Osteocyte (in vitro differentiated cells): ENCODE measurements around the gene PIEZO1. TPM values are rescaled to one million over a fixed set of nuclear protein-coding genes. Genes with fewer than 3 reads are reported as not detected.

Source experiments
- DNase-seq: peaks from one replicate; pipeline ENCODE4 v3.0.0; 2021; ENCODE audit warnings: mixed read lengths; ENCODE audit not compliant: unreplicated experiment; ENCODE audit errors: extremely low spot score
- H3K27ac Mint-ChIP-seq: one replicate; pipeline ENCODE4 v1.8.0; 2021; ENCODE audit warnings: mild to moderate bottlenecking, mixed read lengths; ENCODE audit not compliant: unreplicated experiment
- H3K27me3 Mint-ChIP-seq: one replicate; pipeline ENCODE4 v1.8.0; 2021; ENCODE audit warnings: mixed read lengths; ENCODE audit not compliant: unreplicated experiment
- H3K36me3 Mint-ChIP-seq: one replicate; pipeline ENCODE4 v1.8.0; 2021; ENCODE audit warnings: mixed read lengths; ENCODE audit not compliant: unreplicated experiment
- H3K4me1 Mint-ChIP-seq: one replicate; pipeline ENCODE4 v1.8.0; 2021; ENCODE audit warnings: mixed read lengths; ENCODE audit not compliant: unreplicated experiment
- H3K4me3 Mint-ChIP-seq: one replicate; pipeline ENCODE4 v1.8.0; 2021; ENCODE audit warnings: mild to moderate bottlenecking, moderate library complexity, mixed read lengths; ENCODE audit not compliant: unreplicated experiment
- H3K9me3 Mint-ChIP-seq: one replicate; pipeline ENCODE4 v1.8.0; 2021; ENCODE audit warnings: mixed read lengths; ENCODE audit not compliant: unreplicated experiment
- total RNA-seq: library from RNA; stranded (reverse); gene quantifications from 2 replicates; pipeline ENCODE4 v1.2.1, GENCODE V29; 2021
- TF ChIP-seq, protein P1 (sequence below): fragments of 200-600 bp; sonication (generic); IDR thresholded peaks from 2 replicates; pipeline ENCODE4 v1.5.0; 2021; ENCODE audit warnings: antibody characterized with exemption, mild to moderate bottlenecking, moderate library complexity

Gene PIEZO1
- total RNA-seq, 1 donor from 2014 or later = 165 TPM

DNA sequence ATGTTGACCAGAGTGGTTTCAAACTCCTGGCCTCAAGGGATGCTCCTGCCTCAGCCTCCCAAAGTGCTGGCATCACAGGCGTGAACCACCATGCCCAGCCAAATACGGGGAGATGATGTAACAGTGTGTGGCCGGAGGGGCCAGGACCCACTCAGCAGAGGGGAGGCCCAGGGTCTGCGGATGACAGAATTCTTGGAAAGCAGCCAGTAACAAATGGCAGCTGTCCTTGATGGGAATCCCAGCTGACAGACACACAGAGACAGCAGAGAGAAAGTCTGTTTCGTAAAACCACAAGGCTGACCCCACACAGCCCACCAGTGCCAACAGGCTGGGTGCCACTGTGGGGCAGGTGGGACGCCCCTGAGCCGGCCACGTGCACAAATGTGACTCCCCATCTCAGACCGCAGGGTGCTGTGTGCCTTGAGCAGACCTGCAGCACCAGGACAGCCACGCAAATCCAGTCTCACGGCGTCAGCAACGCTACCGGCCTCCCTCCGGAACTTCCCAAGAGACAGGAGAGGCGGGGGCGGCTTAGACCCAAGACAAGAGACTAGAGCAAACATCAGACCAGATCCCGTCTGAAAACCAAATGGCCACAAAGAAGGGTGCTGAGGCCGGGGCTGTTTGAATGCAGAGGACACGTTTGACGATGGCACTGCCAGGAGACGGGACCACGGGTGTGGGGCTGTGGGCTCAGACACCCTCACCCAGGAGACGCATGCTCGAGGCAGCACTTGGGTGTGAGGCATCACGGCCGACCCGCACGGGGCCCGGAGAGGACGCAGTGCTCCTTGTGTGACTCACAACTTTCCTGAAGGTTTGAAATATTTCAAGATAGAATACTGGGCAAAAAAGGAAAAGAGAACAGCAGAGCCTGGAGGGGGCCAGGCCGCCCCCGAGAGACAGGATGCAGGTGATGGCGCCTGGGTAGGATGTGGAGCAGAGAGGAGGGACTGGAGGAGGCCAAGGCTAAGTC lies 54.1 kb downstream of the PIEZO1 start:
- no peak overlapping the region for H3K27ac Mint-ChIP-seq
- H3K27me3 Mint-ChIP-seq = no peaks in the 10 kb centered on the region
- peaks cover 11% of the 10 kb centered on the region for H3K36me3 Mint-ChIP-seq
- no peak overlapping the region for H3K4me3 Mint-ChIP-seq
- H3K9me3 Mint-ChIP-seq = no peaks in the 10 kb centered on the region
- DNase-seq = no peak
- TF ChIP-seq, protein P1, sequence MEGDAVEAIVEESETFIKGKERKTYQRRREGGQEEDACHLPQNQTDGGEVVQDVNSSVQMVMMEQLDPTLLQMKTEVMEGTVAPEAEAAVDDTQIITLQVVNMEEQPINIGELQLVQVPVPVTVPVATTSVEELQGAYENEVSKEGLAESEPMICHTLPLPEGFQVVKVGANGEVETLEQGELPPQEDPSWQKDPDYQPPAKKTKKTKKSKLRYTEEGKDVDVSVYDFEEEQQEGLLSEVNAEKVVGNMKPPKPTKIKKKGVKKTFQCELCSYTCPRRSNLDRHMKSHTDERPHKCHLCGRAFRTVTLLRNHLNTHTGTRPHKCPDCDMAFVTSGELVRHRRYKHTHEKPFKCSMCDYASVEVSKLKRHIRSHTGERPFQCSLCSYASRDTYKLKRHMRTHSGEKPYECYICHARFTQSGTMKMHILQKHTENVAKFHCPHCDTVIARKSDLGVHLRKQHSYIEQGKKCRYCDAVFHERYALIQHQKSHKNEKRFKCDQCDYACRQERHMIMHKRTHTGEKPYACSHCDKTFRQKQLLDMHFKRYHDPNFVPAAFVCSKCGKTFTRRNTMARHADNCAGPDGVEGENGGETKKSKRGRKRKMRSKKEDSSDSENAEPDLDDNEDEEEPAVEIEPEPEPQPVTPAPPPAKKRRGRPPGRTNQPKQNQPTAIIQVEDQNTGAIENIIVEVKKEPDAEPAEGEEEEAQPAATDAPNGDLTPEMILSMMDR = no peak
- H3K4me1 Mint-ChIP-seq = peaks cover 5% of the 10 kb centered on the region

DNA sequence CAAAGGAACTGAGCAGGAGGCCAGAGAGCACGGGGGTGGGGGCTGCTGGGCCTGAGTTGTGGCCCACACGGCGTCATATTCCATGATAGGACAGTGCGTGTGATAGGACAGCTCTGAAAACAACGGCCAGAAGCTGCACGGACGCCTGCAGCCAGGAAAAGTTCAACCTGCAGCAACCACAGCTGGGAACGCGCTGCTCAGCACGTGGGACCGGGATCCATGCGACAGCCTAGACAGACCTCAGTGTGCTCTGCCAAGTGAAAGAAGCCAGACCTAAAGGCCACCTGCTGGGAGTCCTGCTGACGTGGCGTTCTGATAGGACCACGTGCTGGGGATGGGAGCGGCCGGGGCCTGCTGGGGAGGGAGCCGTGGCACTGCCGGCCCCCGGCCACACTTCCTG lies 57.1 kb downstream of the PIEZO1 start:
- Mint-ChIP-seq H3K4me1 (peaks cover 5% of the 10 kb centered on the region), H3K4me3 (no peak overlapping the region), H3K27ac (peak overlapping the region; percentile 34), H3K9me3 (no peaks in the 10 kb centered on the region), H3K27me3 (no peaks in the 10 kb centered on the region), H3K36me3 (peaks cover 15% of the 10 kb centered on the region)
- TF ChIP-seq, protein P1 = no peak
- DNase-seq = no peak

DNA sequence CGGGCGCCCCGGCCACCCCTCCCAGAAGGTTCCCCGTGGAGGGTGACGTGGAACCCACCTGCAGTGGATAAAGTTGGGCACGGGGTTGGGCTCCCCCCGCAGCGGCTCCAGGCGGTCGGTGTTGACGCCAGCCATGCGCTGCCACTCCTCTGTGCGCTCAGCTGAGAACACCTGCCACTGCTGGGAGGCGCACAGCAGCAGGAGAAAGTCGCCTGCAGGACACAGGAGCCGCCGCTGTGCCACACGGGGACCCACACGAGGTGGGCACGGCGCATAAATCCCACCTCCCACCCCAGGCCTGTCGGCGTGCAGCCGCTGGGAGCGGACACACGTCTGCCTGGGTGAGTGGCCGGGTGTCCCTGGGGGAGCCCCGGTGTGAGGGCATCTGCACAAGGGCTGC lies 58.0 kb downstream of the PIEZO1 start:
- TF ChIP-seq, protein P1 = no peak
- H3K9me3 Mint-ChIP-seq = no peaks in the 10 kb centered on the region
- no peak overlapping the region for H3K4me3 Mint-ChIP-seq
- H3K4me1 Mint-ChIP-seq = peaks cover 5% of the 10 kb centered on the region
- H3K27ac Mint-ChIP-seq = no peak overlapping the region
- no peak for DNase-seq
- no peaks in the 10 kb centered on the region for H3K27me3 Mint-ChIP-seq
- H3K36me3 Mint-ChIP-seq = peaks cover 18% of the 10 kb centered on the region

DNA sequence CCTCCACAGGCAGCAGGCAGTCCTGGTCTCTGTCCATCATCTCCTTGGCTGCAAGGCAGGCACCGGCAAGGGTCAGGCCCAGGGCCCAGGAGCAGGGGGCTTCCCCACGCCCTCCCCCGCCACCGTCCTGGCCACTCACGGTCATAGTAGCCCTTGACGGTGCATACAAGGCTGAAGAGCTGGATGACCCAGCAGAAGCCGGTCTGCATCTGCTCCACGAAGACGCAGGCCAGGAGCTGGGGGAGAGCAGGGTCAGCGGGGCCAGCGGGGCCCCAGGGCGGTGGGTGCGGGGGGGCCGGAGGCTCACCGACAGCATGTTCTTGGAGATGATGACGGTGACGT lies 58.6 kb downstream of the PIEZO1 start:
- H3K27ac Mint-ChIP-seq = no peak overlapping the region
- TF ChIP-seq, protein P1 = no peak
- no peak for DNase-seq

DNA sequence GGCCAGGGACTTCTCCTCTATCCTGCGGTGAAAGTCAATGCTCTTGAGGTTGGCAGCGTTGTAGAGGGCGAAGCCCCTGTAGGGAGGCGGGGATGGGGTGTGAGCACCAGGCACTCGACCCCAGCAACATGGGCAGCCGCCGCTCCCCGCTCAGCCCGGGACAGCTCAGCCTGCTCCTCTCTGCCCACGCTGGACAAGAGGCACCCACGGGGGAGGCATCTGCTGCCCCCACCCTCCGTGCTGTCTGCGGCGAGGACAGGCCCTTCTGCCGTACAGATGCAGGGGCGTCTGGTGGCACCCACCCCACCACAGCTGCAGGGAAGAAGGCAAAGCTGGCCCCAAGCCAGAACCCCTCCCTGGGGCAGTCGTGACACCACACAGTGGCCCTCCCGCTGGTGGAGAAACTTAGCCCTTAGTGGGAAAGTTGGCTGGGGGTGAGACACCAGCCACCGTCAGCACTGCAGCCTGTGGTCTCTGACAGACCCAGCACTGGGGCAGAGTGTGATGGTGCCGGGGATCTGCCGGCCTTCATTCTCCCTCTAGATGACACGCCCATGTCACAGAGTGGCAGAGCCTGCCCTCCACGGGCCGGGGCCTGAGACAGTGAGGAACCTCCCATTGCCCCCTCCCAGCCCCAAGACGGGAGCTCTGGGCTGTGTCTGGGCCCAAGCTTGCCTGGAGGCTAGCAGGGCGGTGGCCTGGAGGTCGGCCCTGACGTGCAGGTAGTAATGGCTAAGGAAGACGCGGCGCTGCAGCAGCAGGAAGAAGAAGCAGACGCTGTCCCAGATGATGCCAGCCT lies 59.2 kb downstream of the PIEZO1 start:
- Mint-ChIP-seq H3K27me3 (no peaks in the 10 kb centered on the region), H3K4me3 (no peak overlapping the region), H3K4me1 (peaks cover 5% of the 10 kb centered on the region), H3K9me3 (no peaks in the 10 kb centered on the region), H3K27ac (no peak overlapping the region), H3K36me3 (peaks cover 10% of the 10 kb centered on the region)
- DNase-seq = no peak
- TF ChIP-seq, protein P1 = no peak

More for the DNA sequence above, 58.6 kb downstream of the PIEZO1 start:
- H3K36me3 Mint-ChIP-seq = peaks cover 16% of the 10 kb centered on the region
- no peaks in the 10 kb centered on the region for H3K9me3 Mint-ChIP-seq
- H3K27me3 Mint-ChIP-seq = no peaks in the 10 kb centered on the region
- H3K4me1 Mint-ChIP-seq = peaks cover 5% of the 10 kb centered on the region
- H3K4me3 Mint-ChIP-seq = no peak overlapping the region
